ENCODE measurements around the gene NKPD1. TPM values are rescaled to one million over a fixed set of nuclear protein-coding genes. Genes with fewer than 3 reads are reported as not detected.

The NKPD1 gene
- polyA plus RNA-seq, 4 donors, result 0.06 to 0.21 (median 0.13) TPM

DNA sequence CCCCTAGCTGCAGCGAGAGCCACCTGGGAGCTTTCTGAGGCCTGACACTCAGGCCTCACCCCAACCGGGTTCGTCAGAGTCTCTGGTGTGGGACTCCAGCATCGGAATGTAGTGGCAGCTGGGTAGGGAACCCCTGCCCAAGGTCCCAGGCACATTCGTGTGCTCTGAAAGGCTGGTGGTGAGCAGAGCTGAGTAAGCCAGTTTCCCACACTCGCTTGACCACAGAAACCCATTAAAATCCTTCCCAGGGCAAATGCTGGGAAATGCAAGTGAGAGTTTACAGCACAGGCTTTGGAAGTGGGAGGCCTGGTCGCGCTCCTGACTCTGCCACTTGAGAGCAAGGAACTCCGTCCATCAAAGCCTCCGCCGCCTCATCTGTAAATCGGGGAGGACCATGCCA lies 13.0 kb upstream of the NKPD1 start:
- no peak for DNase-seq (ENCODE audit: low read depth in 4 of 4, low spot score in 3 of 4)

DNA sequence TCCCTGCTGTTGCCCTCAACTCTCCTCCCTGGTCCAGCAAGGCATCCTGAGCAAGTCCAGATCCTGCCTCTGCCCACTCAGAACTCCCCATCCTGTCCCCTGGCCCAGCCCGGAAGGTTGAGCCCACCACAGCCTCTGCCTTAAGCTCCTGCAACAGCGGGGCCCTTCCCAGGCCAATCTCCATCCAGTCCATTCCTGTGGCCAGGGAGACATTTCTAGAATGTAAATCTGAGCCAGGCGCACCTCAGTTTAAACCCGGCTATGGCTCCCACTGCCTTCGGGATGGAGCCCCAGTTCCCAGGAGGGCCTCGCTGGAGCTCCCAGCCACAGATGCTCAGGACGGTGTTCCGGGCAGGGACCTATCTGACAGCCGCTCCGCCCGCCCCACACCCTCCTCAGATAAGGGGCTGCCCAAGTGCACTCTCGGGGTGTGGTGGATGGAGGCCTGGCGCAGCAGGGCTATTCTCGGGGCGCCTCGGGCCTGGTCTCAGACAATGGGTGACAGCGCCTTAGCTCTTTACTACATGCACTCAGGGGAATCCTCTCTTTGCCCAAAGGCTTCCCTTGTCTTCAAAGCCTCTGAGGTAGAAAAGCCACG lies 11.9 kb upstream of the NKPD1 start:
- DNase-seq (ENCODE audit: low read depth in 4 of 4, low spot score in 3 of 4), result no peak

DNA sequence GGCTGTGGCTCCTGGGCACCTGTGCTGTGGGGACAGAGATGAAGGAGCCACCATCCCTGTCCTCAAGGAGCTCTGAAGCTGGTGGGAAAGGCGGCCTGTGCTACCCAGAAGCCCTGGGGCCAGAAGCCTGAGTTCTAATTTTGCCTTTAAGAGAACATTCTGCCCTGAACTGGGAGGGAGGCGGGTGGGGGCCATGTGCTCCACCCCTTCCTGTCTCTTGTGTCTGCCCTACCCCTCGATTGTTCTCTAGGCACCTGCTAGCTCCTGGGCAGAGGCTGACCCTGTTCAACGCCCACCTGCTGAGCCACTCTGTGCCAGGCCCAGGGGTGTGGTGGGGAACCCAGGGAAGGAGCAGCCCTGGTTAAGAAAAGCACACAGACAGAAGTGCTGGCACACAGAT lies 11.4 kb upstream of the NKPD1 start:
- DNase-seq (ENCODE audit: low read depth in 4 of 4, low spot score in 3 of 4), result no peak

DNA sequence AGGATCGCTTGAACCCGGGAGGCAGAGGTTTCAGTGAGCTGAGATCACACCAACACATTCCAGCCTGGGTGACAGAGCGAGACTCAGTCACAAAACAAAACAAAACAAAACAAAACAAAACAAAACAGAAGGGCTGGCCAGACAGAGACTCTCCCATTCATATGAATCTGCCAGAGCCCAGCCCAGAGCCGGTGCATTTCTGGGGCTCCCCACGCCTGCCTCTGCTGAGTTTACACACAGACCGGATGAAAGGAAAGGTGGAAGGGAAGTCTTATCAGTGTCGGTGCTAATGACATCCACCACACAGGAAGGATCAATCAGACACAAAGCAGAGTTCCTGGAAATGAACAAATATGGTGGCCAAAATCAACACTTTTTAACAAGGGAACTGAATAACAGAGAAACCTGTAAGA lies 10.4 kb upstream of the NKPD1 start:
- no peak for DNase-seq (ENCODE audit: low read depth in 4 of 4, low spot score in 3 of 4)

DNA sequence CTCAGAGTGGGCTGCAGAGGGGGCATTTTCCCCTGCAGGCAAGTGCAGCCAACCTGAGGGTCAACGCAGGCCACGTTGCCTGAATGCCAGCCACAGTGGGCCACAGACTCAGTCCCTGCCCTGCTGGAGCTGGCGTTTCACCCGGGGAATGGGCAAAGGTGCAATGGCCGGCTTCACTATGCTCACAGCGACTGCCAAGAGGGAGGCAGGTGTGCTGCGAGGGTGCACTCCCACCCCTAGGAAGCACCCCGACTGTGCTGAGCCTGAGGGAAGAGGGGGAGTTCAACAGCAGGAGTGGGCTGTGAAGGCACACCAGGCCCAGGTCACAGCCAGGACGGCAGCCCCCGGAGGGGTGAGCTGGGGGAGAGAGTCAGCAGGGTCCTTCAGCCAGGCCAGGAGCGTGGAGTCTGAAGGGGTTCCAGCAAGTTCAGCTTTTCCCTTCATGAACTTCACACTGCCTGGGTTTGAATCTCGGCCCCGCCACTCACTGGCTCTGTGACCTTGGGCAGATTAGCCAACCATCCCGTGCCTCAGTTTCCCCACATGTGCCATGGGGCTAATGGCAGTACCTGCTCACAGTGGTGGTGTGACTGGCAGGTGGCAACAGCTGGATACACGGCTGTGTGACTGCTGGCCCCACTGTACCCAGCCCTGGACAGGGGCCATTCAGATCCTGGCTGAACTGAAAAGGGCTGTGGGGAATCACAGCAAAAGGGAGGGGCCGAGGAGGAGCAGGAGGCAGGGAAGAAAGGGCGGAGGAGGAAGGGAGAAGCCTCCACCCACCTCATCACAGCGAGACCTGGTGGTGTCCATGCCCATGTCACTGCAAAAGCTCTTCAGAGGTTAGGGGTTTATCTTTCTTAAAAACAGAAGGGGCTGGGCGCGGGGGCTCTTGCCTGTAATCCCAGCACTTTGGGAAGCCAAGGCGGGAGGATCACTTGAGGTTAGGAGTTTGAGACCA lies 9.6 kb upstream of the NKPD1 start:
- DNase-seq (ENCODE audit: low read depth in 4 of 4, low spot score in 3 of 4), result no peak

DNA sequence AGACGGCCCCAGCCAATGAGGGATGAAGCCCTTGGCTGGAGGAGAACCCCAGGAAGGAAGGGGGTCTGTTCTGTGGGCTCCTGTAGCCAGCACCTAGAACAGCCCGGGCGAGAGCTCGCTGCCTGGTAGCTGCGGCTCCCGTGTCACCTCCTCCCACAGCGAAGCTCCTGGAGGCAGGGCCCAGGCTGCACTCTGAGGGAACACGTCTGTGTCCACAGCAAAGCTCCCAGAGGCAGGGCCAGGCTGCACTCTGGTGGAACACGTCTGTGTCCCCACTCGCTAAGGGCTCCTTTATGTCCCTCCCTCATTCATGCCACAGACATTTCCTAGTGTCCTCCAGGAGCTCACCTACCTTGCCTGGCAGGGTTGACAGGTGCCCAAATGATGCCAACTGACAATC lies 8.8 kb upstream of the NKPD1 start:
- DNase-seq (ENCODE audit: low read depth in 4 of 4, low spot score in 3 of 4), result no peak

DNA sequence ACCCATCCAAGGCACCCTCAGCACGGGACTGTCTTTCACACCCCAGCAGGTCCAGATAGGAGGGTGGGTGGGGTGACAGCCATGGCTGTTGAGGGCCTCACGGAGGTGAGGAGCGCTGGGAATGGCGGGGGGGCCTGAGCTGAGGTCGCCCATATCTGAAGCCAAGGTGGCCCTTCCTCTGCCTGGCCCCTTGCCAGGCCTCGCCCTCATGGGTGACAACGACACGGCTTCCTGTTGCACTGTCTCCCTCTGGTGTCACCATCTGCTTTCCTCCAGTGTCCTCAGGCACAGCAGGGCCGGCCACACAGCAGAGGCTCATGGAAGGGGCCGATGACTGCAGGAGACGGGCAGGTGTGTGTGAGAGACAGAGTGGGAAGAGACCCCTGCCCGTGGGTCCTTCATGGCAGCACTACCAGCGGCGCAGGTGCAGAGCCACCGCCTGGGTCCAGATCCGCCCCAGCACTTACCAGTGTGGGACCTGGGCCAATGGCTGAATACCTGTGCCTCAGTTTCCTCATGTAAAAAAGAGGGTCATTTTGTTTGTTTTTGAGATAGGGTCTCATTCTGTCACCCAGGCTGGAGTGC lies 8.1 kb upstream of the NKPD1 start:
- DNase-seq (ENCODE audit: low read depth in 4 of 4, low spot score in 3 of 4), result no peak

DNA sequence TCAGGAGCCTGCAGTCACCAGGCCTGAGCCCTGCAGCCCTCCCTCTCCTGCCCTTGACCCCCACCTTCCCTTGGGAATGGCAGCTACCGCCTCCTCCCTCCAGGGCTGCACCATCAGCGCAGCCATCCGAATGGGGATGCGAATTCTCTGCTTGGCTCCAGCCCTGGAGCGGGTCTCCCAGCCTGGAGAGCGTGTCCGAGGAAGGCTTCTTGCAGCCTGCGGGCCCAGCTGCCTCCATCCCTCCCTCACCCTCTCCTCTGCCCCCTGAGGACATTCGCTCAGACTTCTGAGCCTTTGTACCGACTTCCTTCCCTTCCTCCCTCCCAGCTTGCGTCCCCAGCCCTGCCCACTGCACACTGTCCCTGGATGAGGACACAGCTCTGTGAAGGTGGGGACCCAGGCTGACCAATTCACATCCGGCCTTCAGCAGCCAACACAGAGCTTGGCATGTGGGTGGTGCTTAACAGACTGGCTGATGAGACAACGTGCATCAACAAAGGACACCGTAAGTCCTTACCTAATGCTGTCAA lies 6.0 kb upstream of the NKPD1 start:
- DNase-seq (ENCODE audit: low read depth in 4 of 4, low spot score in 3 of 4), result no peak

DNA sequence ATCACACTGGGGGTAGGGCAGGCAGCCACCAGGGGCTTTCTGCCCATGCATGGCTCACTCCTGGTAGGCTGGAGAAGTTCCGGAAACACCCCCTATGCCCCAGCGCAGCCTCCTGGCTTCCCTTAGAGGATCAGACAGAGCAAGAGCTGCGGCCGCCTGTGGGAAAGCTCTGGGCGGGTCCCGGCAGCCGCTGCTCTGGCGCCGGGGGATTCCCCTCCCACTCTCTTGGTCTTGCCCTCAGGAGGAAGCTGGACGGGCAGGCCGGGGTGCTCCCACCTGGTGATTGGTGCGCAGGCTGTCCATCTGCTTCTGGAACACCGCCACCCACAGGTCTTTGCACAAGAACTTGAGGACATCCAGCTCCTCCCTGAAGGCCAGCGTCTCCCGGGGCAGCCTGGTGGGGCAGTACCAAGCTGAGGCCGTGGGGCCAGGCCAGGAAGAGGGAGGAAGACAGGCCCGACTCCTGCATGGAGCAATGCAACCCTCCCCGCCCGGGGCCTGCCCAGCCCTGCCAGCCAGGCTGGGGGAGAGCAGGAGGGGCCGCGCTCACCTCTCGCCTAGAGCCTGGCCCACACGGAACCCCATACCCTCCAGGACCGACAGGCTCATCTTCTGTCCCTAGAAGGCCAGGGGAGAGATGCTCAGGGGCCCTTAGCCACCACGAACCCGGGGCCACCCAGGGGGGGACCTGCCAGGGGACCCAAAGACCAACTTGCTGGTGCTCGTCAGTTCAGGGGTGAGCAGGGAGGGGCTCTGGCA lies 4.0 kb upstream of the NKPD1 start:
- DNase-seq (ENCODE audit: low read depth in 4 of 4, low spot score in 3 of 4), result no peak

DNA sequence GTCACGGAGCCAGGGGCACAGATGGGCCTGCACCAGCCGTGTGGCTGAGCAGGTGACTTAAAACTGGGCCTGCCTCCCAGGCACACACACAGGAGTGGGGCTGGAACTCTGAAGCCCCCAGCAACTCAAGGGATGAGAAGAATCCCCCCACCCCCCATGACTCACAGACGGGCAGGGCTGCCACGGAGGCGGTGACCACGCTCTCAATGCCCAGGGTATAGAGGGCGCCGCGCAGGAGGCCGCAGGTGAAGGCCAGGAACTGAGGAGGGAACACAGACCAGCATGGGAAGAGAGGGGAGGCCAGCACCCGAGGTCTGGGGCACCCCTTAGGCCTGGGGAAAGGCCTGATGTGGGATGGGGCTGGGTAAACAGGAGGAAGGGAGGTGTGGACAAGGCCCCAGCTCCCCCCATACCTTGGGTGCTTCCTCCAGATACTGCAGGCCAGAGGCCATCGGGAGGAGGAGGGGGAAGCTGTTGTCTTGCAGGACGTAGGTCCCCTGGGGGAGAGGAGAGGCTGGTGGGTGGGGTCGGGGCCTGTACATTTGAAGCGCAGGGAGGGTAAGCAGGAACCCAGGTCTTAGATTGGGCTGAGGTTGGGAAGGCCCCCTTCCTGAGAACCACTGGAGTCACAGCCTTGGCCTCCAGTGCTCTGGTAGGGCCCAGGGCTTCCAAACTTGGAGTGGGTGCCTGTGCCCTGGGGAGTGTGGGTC lies 3.1 kb upstream of the NKPD1 start:
- DNase-seq (ENCODE audit: low read depth in 4 of 4, low spot score in 3 of 4), result no peak

DNA sequence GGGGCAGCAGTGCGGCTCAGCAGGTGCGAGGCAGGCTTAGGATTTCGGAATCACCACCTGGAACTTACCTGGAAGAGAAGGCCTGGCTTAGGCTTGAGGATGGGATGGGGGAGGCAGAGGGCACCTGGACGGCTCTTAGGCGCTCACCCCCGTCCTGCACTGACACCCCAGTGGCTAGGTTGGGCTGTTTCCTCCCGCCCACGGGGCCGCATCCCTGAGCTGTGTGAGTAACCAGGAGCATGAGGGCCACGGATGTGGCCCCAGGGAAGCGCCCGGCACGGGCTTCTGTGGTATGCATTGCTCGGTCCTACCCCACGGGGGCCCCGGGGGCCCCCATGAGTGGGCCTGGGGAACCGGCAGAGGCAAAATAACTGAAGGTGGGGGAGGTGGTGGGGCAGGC lies 2.4 kb upstream of the NKPD1 start:
- no peak for DNase-seq (ENCODE audit: low read depth in 4 of 4, low spot score in 3 of 4)

DNA sequence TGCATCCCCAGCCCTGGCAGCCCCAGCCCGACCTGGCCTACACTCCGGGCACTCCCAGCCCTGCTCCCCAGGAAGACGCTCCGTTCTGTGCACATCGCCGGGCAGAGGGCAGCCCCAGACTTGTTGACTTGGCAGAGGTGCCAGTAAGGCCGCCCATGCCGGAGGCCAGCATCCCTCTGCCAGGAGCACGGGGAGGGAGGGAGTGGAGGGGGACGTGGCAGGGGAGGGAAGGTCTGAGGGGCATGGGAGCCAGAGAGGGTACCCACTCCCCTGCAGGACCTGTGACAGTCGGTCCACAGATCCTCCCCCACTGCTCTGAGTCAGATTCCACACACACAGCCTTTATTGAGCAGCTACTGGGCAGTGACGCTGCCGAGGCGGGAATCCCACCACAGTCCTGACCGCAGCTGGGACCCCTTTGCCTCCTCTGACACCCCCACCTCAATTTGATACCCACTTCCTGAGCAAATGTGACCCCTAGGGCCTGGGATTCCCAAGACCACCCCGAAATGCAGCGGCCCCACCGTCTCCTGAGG lies 1.9 kb upstream of the NKPD1 start:
- DNase-seq (ENCODE audit: low read depth in 4 of 4, low spot score in 3 of 4), result no peak

DNA sequence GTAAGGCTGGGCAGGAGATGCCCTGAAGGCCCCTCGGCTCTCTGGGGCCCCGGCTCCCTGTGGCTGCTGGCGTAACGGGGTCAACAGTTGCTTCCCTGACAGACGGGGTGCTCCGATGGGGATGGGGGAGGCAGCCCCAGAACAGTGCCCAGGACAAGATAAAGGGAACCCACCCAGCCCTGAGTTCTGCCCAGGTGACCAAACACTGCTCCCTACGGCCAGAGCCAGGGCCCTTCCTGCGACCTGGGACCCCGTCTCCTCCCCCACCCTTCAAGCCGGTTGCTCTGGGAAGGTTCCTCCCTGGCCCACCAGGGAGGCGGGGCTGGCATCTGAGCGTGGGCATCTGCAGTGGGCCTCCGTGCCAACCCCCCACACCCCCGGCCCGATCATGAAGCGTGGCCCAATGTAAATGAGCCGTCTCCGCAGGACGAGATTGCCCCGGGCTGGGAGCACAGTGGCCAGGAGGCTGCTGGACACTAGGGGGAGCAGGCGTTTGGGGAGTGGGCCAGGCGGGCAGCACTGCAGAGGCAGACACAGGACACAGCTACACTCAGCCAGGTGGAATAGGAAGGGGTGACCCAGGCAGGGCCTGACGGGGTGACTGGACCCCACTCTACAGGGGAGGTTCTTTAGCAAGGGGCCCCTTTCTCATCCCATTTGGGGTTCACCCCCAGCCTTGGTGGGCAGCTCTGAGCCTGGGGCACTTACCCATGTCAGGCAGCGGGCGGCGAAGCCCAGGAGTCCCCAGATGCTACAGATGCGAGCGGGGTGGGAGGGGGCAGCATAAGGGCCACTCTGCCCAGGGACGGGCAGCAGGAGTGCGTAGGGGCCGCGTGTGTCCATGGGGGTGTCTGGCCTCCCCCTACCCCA lies 1.2 kb upstream of the NKPD1 start:
- DNase-seq (ENCODE audit: low read depth in 4 of 4, low spot score in 3 of 4), result no peak

DNA sequence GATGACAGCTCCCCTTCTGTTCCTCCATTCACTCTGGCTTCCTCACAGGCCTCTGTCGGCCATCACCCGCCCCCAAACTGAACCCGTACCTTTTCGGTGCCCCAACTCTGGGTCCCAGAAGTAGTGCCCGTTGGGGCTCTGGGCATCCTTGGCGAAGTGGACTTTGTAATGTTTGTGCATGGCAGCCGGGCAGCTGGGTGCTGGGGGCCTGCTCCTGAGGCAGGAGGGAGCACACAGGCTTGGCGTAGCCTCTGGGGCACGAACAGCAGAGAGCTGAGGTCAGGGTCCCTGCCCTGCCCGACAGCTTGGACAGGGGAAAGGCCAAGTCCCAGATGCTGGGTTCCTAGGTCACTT lies 834 bp downstream of the NKPD1 start:
- no peak for DNase-seq (ENCODE audit: low read depth in 4 of 4, low spot score in 3 of 4)

DNA sequence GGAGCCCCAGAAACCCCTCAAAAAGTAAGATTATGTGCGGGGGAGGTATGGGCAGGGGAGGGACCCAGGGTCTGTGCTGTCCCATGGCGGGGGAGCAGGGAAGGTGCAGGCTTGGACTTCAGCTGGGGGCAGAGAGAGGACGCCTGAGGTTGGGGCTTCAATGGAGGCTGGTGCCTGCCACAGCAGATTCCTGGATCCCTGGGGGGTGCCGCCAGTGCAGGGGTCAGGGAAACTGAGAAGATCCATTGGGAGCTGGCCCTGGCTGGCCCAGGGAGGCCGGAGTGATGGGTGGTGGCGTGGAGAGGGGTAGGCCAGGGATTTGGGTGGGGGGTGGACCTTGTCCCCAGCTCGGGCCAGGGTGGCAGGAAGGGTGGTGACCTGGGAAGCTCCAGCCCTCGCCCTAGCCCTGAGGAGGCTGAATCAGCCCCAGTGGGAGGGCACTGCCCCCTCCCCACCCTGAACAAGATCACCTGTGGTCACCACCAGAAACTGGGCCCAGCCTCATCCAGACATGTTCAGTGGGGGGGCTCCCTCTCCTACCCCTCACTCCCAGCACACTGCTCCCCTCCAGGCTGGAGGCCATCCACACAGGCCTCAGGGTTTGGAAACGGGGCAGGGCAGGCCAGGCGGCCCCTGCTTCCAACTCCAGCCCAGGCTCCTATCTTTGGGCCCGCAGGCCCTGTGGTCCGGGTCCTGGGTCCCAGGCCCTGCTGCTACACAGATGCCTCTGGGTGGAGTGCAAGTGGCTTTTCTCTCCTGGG lies 1.4 kb downstream of the NKPD1 start:
- DNase-seq (ENCODE audit: low read depth in 4 of 4, low spot score in 3 of 4), result no peak

DNA sequence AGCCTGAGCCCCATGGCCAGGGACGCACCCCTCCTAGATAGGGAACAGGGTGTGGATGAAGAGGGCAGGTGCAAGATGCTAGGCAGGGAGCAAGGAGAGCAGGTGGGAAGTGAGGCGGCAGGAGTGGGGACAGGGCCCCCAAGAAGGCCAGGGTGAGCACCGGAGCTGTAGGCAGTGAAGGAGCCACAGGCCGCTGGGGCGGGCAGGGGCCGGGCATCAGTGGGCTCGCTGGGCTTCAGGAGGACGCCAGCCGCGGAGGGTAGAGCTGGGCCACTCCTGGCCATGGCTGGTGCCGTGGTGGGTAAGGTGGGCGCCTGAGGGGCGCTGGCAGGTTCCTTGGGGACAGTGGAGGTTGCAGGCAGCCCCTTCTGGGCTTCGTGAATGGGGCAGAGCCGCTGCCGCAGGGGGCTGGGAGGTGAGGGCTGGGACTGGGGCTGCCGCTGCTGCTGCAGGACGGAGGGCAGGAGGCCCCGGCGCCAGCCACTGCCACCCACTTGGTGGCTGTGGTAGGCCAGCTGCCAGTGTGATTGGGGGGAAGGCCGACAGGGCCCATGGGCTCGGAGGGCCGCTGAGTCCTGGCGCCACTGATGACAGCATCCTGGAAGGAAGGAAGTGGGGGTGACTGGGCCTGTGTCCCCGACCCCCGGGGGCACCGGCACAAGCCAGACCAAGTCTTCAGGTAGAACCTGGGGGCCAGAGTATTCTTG lies 2.1 kb downstream of the NKPD1 start:
- no peak for DNase-seq (ENCODE audit: low read depth in 4 of 4, low spot score in 3 of 4)

DNA sequence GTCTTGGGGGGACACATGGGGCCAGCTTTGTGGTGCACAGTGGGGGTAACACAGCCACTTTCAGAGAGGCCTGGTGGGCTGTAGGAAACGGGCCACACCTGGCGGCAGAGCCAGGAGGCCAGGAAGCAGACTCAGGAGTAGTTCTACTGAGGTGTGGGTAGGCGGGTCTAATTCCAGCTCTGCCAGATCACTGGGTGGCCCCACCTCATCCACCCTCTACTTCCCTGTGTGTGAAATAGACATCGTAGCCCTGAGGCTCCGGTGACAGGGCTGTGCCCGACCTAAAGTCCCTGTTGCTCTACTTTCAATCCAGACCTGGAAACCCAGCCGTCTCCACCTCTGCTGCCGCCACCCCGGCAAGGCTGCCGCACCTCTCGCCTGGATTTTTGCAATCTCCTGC lies 4.0 kb downstream of the NKPD1 start:
- no peak for DNase-seq (ENCODE audit: low read depth in 4 of 4, low spot score in 3 of 4)
